Measurements from ENCODE around the gene AMDHD2. TPM values are rescaled to one million over a fixed set of nuclear protein-coding genes. Genes with fewer than 3 reads are reported as not detected.

The AMDHD2 gene
- total and polyA plus RNA-seq, 2 of the 13 experiments (the other 11 are each of a cell fraction or from before 2014, with no cell fraction given): 33.5 to 39.1 TPM

DNA sequence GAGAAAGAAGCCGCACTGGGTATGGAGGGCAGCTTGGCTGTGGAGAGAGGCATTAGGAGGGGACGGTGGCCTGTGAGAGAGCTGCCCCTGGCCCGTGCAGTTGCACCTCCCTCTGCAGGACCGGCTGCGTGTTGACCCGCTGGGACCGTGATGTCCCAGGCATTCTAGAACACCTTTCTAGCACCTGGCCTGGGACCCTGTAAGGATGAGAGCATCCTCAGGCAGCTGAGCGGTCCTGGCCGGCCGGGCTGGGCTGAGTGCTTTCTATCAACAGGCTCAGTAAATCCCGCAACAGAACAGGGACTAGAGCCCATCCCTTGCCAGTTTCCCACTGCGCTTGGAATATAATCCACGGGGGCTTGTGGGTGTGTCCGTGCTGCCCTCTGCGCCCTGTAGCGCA is 30.6 kb upstream of the AMDHD2 start:
- FAIRE-seq (no peak), DNase-seq (ENCODE audit: low spot score) (no peak), ATAC-seq (no peak)
- in situ Hi-C loops (cut with HindIII; ENCODE audit: extremely low pct_ligation_motif_present, low pct_unique_long_range_greater_than_20kb) (no loop called here), intact Hi-C loops (cut with micrococcal nuclease; ENCODE audit: unreplicated experiment) (no loop called here)
- no peak overlapping the region for H3K4me2 ChIP-seq (ENCODE audit: low read depth, low read length)
- peaks cover 40% of the 10 kb centered on the region for H3K4me1 ChIP-seq (ENCODE audit: insufficient read depth, low read length)
- peaks cover 26% of the 10 kb centered on the region for H4K20me1 ChIP-seq (ENCODE audit: insufficient read depth, low read length)
- H3K9me3 ChIP-seq (ENCODE audit: low read length): no peaks in the 10 kb centered on the region
- ChIA-PET POLR2A (interaction anchor here (1.5 kb wide), 1 partner anchor 24 kb away, joined by 3 read pairs; the partner anchor contains the start of gene ATP6V0C), CTCF (ENCODE audit: low intra/inter-chr PET ratio, low total read pairs) (no interaction called here)
- H3K9ac ChIP-seq (ENCODE audit: insufficient read depth, low read depth, low read length): no peak overlapping the region
- no TSS peak for BruUV-seq (replicated peaks)
- H3K27me3 ChIP-seq (ENCODE audit: control insufficient read depth in 1 of 2, insufficient read depth in 2 of 2, low read length in 2 of 2): no peaks in the 10 kb centered on the region
- no peak overlapping the region for H2AFZ ChIP-seq (ENCODE audit: low read length)
- H3K36me3 ChIP-seq (replicated peaks in 1 of 2; ENCODE audit: control insufficient read depth in 1 of 2, insufficient read depth in 2 of 2, low read length in 2 of 2): peaks cover 0 to 2% of the 10 kb centered on the region in 2 experiments; a peak in 1 of 5 replicates
- no peak overlapping the region for H3K27ac ChIP-seq (ENCODE audit: extremely low read length, insufficient read depth, low read length)
- no peak overlapping the region for H3K4me3 ChIP-seq (replicated peaks in 1 of 3; ENCODE audit: insufficient read depth in 1 of 3, low read depth in 2 of 3, low read length in 3 of 3)
- H3K79me2 ChIP-seq (ENCODE audit: insufficient read depth, low read length): peaks cover 23% of the 10 kb centered on the region
- WGBS (ENCODE audit: low lambda C conversion rate): 95% methylated on average over 10 of the region's 16 CpGs
- TF ChIP-seq EEA1 (CRISPR knock-in tag; IDR thresholded peaks at IDR 0.05; ENCODE audit: borderline replicate concordance) (no peak), FOSL1 (CRISPR knock-in tag; IDR thresholded peaks at IDR 0.05; ENCODE audit: borderline replicate concordance) (no peak), CEBPG (CRISPR knock-in tag; IDR thresholded peaks at IDR 0.05) (no peak), ZNF367 (CRISPR knock-in tag; IDR thresholded peaks at IDR 0.05; ENCODE audit: borderline replicate concordance) (no peak), HOXA5 (CRISPR knock-in tag; IDR thresholded peaks at IDR 0.05) (no peak), TMF1 (CRISPR knock-in tag; IDR thresholded peaks at IDR 0.05; ENCODE audit: low read depth) (no peak), KLF12 (CRISPR knock-in tag; IDR thresholded peaks at IDR 0.05; ENCODE audit: borderline replicate concordance) (no peak), SOX5 (CRISPR knock-in tag; IDR thresholded peaks at IDR 0.05; ENCODE audit: borderline replicate concordance) (no peak), ONECUT2 (CRISPR knock-in tag; IDR thresholded peaks at IDR 0.05) (no peak), ZNF7 (CRISPR knock-in tag; IDR thresholded peaks at IDR 0.05) (no peak), KLF15 (CRISPR knock-in tag; IDR thresholded peaks at IDR 0.05; ENCODE audit: borderline replicate concordance) (no peak), ARNTL (CRISPR knock-in tag; IDR thresholded peaks at IDR 0.05) (no peak), HOXA9 (CRISPR knock-in tag; IDR thresholded peaks at IDR 0.05; ENCODE audit: borderline replicate concordance) (no peak), RELA (CRISPR knock-in tag; IDR thresholded peaks at IDR 0.05) (no peak)
- TF ChIP-seq, protein P1, sequence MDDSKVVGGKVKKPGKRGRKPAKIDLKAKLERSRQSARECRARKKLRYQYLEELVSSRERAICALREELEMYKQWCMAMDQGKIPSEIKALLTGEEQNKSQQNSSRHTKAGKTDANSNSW (CRISPR knock-in tag; IDR thresholded peaks at IDR 0.05; ENCODE audit: borderline replicate concordance): no peak
- TF ChIP-seq, protein P2, sequence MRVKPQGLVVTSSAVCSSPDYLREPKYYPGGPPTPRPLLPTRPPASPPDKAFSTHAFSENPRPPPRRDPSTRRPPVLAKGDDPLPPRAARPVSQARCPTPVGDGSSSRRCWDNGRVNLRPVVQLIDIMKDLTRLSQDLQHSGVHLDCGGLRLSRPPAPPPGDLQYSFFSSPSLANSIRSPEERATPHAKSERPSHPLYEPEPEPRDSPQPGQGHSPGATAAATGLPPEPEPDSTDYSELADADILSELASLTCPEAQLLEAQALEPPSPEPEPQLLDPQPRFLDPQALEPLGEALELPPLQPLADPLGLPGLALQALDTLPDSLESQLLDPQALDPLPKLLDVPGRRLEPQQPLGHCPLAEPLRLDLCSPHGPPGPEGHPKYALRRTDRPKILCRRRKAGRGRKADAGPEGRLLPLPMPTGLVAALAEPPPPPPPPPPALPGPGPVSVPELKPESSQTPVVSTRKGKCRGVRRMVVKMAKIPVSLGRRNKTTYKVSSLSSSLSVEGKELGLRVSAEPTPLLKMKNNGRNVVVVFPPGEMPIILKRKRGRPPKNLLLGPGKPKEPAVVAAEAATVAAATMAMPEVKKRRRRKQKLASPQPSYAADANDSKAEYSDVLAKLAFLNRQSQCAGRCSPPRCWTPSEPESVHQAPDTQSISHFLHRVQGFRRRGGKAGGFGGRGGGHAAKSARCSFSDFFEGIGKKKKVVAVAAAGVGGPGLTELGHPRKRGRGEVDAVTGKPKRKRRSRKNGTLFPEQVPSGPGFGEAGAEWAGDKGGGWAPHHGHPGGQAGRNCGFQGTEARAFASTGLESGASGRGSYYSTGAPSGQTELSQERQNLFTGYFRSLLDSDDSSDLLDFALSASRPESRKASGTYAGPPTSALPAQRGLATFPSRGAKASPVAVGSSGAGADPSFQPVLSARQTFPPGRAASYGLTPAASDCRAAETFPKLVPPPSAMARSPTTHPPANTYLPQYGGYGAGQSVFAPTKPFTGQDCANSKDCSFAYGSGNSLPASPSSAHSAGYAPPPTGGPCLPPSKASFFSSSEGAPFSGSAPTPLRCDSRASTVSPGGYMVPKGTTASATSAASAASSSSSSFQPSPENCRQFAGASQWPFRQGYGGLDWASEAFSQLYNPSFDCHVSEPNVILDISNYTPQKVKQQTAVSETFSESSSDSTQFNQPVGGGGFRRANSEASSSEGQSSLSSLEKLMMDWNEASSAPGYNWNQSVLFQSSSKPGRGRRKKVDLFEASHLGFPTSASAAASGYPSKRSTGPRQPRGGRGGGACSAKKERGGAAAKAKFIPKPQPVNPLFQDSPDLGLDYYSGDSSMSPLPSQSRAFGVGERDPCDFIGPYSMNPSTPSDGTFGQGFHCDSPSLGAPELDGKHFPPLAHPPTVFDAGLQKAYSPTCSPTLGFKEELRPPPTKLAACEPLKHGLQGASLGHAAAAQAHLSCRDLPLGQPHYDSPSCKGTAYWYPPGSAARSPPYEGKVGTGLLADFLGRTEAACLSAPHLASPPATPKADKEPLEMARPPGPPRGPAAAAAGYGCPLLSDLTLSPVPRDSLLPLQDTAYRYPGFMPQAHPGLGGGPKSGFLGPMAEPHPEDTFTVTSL (CRISPR knock-in tag; IDR thresholded peaks at IDR 0.05; ENCODE audit: borderline replicate concordance): no peak
- TF ChIP-seq, protein P3, sequence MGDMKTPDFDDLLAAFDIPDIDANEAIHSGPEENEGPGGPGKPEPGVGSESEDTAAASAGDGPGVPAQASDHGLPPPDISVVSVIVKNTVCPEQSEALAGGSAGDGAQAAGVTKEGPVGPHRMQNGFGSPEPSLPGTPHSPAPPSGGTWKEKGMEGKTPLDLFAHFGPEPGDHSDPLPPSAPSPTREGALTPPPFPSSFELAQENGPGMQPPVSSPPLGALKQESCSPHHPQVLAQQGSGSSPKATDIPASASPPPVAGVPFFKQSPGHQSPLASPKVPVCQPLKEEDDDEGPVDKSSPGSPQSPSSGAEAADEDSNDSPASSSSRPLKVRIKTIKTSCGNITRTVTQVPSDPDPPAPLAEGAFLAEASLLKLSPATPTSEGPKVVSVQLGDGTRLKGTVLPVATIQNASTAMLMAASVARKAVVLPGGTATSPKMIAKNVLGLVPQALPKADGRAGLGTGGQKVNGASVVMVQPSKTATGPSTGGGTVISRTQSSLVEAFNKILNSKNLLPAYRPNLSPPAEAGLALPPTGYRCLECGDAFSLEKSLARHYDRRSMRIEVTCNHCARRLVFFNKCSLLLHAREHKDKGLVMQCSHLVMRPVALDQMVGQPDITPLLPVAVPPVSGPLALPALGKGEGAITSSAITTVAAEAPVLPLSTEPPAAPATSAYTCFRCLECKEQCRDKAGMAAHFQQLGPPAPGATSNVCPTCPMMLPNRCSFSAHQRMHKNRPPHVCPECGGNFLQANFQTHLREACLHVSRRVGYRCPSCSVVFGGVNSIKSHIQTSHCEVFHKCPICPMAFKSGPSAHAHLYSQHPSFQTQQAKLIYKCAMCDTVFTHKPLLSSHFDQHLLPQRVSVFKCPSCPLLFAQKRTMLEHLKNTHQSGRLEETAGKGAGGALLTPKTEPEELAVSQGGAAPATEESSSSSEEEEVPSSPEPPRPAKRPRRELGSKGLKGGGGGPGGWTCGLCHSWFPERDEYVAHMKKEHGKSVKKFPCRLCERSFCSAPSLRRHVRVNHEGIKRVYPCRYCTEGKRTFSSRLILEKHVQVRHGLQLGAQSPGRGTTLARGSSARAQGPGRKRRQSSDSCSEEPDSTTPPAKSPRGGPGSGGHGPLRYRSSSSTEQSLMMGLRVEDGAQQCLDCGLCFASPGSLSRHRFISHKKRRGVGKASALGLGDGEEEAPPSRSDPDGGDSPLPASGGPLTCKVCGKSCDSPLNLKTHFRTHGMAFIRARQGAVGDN (CRISPR knock-in tag; IDR thresholded peaks at IDR 0.05): no peak
